ENCODE measurements around the gene MAPK8IP1. TPM values are rescaled to one million over a fixed set of nuclear protein-coding genes. Genes with fewer than 3 reads are reported as not detected.

Gene MAPK8IP1
- total RNA-seq, 3 donors from 2014 or later, result 1.6 to 12.3 (median 2.5) TPM

DNA sequence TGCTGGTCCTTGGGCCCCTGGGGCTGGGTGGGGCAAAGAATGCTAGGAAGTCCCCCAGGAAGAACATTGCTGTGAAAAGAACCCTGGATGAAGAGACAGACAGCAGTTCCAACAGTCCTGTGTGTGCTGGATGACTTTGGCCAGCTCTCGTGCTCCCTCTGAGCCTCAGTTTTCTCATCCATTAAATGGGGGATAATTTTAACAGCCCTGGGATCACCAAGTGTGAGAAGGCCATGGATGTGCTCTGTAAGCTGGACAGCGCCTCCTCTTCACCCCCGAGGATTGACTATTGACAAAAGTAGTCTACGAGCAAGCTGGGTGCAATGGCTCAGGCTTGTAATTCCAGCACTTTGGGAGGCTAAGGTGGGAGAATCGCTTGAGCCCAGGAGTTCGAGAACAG lies 39.5 kb downstream of the MAPK8IP1 start:
- no peaks in the 10 kb centered on the region for H3K36me3 ChIP-seq (ENCODE audit: low read depth)
- TF ChIP-seq, protein P1, sequence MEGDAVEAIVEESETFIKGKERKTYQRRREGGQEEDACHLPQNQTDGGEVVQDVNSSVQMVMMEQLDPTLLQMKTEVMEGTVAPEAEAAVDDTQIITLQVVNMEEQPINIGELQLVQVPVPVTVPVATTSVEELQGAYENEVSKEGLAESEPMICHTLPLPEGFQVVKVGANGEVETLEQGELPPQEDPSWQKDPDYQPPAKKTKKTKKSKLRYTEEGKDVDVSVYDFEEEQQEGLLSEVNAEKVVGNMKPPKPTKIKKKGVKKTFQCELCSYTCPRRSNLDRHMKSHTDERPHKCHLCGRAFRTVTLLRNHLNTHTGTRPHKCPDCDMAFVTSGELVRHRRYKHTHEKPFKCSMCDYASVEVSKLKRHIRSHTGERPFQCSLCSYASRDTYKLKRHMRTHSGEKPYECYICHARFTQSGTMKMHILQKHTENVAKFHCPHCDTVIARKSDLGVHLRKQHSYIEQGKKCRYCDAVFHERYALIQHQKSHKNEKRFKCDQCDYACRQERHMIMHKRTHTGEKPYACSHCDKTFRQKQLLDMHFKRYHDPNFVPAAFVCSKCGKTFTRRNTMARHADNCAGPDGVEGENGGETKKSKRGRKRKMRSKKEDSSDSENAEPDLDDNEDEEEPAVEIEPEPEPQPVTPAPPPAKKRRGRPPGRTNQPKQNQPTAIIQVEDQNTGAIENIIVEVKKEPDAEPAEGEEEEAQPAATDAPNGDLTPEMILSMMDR (IDR thresholded peaks at IDR 0.05), result no peak
- ATAC-seq, result no peak
- no peak for DNase-seq
- intact Hi-C loops (cut with DNase I, micrococcal nuclease), result no loop called here
- peaks cover 21% of the 10 kb centered on the region for H3K4me1 ChIP-seq (ENCODE audit: low read depth)
- no peaks in the 10 kb centered on the region for H3K9me3 ChIP-seq
- H3K4me3 ChIP-seq, result no peak overlapping the region

DNA sequence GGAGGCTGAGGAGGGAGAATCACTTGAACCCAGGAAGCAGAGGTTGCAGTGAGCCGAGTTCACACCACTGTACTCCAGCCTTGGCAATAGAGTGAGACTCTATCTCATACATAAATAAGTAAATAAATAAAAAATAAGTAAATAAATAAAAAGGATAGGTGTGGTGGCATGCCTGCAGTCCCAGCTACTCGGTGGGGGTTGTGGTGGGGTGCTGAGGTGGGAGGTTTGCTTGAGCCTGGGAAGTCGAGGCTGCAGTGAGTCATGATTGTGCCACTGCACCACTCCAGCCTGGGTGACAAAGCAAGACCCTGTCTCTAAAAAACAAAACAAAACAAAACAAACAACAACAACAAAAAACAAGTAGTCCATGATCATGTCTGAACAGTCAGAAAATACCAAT lies 40.1 kb downstream of the MAPK8IP1 start:
- ATAC-seq (no peak), DNase-seq (peak in 1 of 3 donors; percentile 26)
- intact Hi-C loops (cut with DNase I, micrococcal nuclease), result no loop called here
- H3K4me3 ChIP-seq, result no peak overlapping the region
- no peaks in the 10 kb centered on the region for H3K36me3 ChIP-seq (ENCODE audit: low read depth)
- TF ChIP-seq, protein P1 (IDR thresholded peaks at IDR 0.05), result no peak
- no peaks in the 10 kb centered on the region for H3K9me3 ChIP-seq
- peaks cover 23% of the 10 kb centered on the region for H3K4me1 ChIP-seq (ENCODE audit: low read depth)

DNA sequence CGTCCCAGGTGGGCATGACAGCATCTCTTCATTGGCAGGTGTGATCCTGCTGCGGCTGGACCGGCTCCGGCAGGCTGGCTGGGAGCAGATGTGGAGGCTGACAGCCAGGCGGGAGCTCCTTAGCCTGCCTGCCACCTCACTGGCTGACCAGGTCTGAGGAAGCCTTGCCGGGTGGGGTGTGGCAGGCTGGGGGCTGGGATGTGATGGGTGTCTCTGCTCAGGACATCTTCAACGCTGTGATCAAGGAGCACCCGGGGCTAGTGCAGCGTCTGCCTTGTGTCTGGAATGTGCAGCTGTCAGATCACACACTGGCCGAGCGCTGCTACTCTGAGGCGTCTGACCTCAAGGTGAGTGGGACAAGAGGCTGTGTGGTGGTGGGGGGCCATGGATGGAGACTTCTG lies 40.5 kb downstream of the MAPK8IP1 start:
- TF ChIP-seq, protein P1 (IDR thresholded peaks at IDR 0.05), result no peak
- DNase-seq, result peak in 1 of 3 donors; percentile 48
- no peaks in the 10 kb centered on the region for H3K9me3 ChIP-seq
- no peaks in the 10 kb centered on the region for H3K36me3 ChIP-seq (ENCODE audit: low read depth)
- peaks cover 23% of the 10 kb centered on the region for H3K4me1 ChIP-seq (ENCODE audit: low read depth)
- intact Hi-C loops (cut with DNase I, micrococcal nuclease), result no loop called here
- H3K4me3 ChIP-seq, result no peak overlapping the region
- no peak for ATAC-seq

DNA sequence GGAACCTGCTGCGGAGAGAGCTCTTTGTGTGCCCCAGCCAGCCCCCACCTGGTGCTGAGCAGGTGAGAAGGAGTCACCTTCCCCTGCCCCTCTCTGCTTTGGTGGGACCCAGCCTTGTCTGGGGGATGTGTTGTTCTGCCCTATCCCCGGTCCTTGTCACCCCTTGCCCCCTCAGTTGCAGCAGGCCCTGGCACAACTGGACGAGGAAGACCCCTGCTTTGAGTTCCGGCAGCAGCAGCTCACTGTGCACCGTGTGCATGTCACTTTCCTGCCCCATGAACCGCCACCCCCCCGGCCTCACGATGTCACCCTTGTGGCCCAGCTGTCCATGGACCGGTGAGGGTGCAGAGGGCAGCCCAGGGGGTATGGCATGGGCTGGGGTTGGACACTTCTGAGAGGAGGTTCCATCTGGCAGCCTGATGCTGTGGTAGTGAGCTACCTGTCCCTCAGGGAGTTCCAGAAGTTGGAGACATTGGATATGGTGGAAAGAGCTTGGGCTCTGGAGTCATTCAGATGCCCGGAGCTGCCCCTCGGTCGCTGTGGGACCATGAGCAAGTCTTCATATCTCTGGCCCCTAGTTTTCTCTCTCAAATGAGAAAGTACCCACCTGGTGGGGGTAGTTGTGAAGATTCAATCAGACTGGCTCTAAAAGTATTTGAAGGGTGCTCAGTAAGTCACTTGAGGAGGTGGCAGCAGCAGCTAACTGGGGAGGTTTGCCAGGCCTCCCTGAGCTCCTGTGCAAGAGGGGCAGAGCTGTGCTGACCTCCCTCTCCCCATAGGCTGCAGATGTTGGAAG lies 41.3 kb downstream of the MAPK8IP1 start:
- peak in 1 of 3 donors; percentile 46 for DNase-seq
- TF ChIP-seq, protein P1 (IDR thresholded peaks at IDR 0.05), result no peak
- intact Hi-C loops (cut with DNase I, micrococcal nuclease), result no loop called here

GRCh38 chr11:45927332-45927683 lies 41.9 kb downstream of the MAPK8IP1 start:
- Histone ChIP-seq H3K36me3 (ENCODE audit: low read depth) (no peaks in the 10 kb centered on the region), H3K9me3 (no peaks in the 10 kb centered on the region), H3K4me3 (no peak overlapping the region), H3K4me1 (ENCODE audit: low read depth) (peaks cover 14% of the 10 kb centered on the region)
- DNase-seq (peak in 1 of 3 donors; percentile 50), ATAC-seq (no peak)
- intact Hi-C loops (cut with DNase I, micrococcal nuclease), result no loop called here
- TF ChIP-seq, protein P1 (IDR thresholded peaks at IDR 0.05), result no peak

More for the DNA sequence above, 41.3 kb downstream of the MAPK8IP1 start:
- no peak overlapping the region for H3K4me3 ChIP-seq
- H3K36me3 ChIP-seq (ENCODE audit: low read depth), result no peaks in the 10 kb centered on the region
- peaks cover 19% of the 10 kb centered on the region for H3K4me1 ChIP-seq (ENCODE audit: low read depth)
- no peaks in the 10 kb centered on the region for H3K9me3 ChIP-seq
- no peak for ATAC-seq

Data from mucosa of descending colon (tissue), 3 donors.